Uterus (tissue), 4 donors: ENCODE measurements around the gene MYCBPAP. TPM values are rescaled to one million over a fixed set of nuclear protein-coding genes. Genes with fewer than 3 reads are reported as not detected.
A peak's percentile ranks its signal among the peaks of the same experiment; 100 is the strongest.
"Not testable (repeated sequence)": the region's sequence is repeated elsewhere in the genome, so short reads cannot be mapped to it uniquely, and the experiment has no call there.

Source experiments
- DNase-seq, 2 donors: peaks; one replicate each; pipeline ENCODE4 v3.0.0-alpha.2; 2019 to 2020
- H3K27ac ChIP-seq, 2 donors: fragments of 200-600 bp; sonication (generic); 1 replicate in 1 of 2; 2 replicates in 1 of 2; pipeline ENCODE4 v1.5.1; 2016 to 2018
- H3K27me3 ChIP-seq, 2 donors: fragments of 200-600 bp; sonication (generic); one replicate each; pipeline ENCODE4 v1.5.1; 2018 to 2019; ENCODE audit warnings: control low read depth in 1 of 2
- H3K36me3 ChIP-seq, 2 donors: fragments of 200-600 bp; sonication (generic); one replicate each; pipeline ENCODE4 v1.5.1; 2019; ENCODE audit warnings: control low read depth in 1 of 2
- H3K4me1 ChIP-seq, 2 donors: fragments of 200-600 bp; sonication (generic); one replicate each; pipeline ENCODE4 v1.5.1; 2018 to 2019; ENCODE audit warnings: control low read depth in 1 of 2
- H3K4me3 ChIP-seq, 2 donors: fragments of 200-600 bp; sonication (generic); 1 replicate in 1 of 2; 2 replicates in 1 of 2; pipeline ENCODE4 v1.5.1; 2018 to 2019; ENCODE audit warnings: mild to moderate bottlenecking in 1 of 2
- H3K9me3 ChIP-seq, 2 donors: fragments of 200-600 bp; sonication (generic); one replicate each; pipeline ENCODE4 v1.5.1; 2019; ENCODE audit warnings: control low read depth in 1 of 2
- POLR2A ChIP-seq, 2 donors: fragments of 450-650 bp; IDR thresholded peaks; one replicate each; pipeline ENCODE4 v1.6.1; 2016; ENCODE audit warnings: antibody characterized with exemption in 2 of 2, mild to moderate bottlenecking in 1 of 2, moderate library complexity in 1 of 2
- intact Hi-C: fragments of 100-400 bp; cut with DNase I; formaldehyde crosslinking; loops from one replicate; pipeline ENCODE4 v1.15.1; 2023; ENCODE audit warnings: low total_unique reads
- total RNA-seq, 4 donors: library from RNA; depleted of rRNA in 3 of 4; stranded (reverse); fragments of >200 nt in 3 of 4; gene quantifications; one replicate each; pipeline versions ENCODE4 v1.1.0 to v1.2.4, GENCODE V29; 2014 to 2023
- TF ChIP-seq, protein P1 (sequence below), 4 experiments: fragments of 200-600 bp in 2 of 4; fragments of 450-650 bp in 2 of 4; sonication (generic) in 2 of 4; IDR thresholded peaks; one replicate each; pipeline ENCODE4 v1.5.1; 2016 to 2019; ENCODE audit warnings: antibody characterized with exemption in 4 of 4, mild to moderate bottlenecking in 2 of 4, moderate library complexity in 1 of 4
- donor health status: DM: yes; HTN: yes; CAD: no.

The MYCBPAP gene
- total RNA-seq, 4 donors from 2014 or later, result 2.7 to 11.5 (median 5.1) TPM

GRCh38 chr17:50475362-50475761, 32.9 kb upstream of the MYCBPAP start:
- DNase-seq, result no peak

GRCh38 chr17:50475775-50476544, 32.3 kb upstream of the MYCBPAP start:
- intact Hi-C loops, H3K27ac ChIP-seq, H3K9me3 ChIP-seq, H3K36me3 ChIP-seq, DNase-seq, H3K27me3 ChIP-seq, H3K4me1 ChIP-seq, H3K4me3 ChIP-seq: not testable (repeated sequence)

More at GRCh38 chr17:50475362-50475761, 32.9 kb upstream of the MYCBPAP start:
- Histone ChIP-seq H3K4me3 (no peak overlapping the region), H3K4me1 (peaks cover 0 to 7% of the 10 kb centered on the region in 2 donors), H3K27me3 (no peaks in the 10 kb centered on the region), H3K9me3 (no peaks in the 10 kb centered on the region), H3K36me3 (no peaks in the 10 kb centered on the region), H3K27ac (no peak overlapping the region)
- intact Hi-C loops, result no loop called here
- TF ChIP-seq, protein P1, sequence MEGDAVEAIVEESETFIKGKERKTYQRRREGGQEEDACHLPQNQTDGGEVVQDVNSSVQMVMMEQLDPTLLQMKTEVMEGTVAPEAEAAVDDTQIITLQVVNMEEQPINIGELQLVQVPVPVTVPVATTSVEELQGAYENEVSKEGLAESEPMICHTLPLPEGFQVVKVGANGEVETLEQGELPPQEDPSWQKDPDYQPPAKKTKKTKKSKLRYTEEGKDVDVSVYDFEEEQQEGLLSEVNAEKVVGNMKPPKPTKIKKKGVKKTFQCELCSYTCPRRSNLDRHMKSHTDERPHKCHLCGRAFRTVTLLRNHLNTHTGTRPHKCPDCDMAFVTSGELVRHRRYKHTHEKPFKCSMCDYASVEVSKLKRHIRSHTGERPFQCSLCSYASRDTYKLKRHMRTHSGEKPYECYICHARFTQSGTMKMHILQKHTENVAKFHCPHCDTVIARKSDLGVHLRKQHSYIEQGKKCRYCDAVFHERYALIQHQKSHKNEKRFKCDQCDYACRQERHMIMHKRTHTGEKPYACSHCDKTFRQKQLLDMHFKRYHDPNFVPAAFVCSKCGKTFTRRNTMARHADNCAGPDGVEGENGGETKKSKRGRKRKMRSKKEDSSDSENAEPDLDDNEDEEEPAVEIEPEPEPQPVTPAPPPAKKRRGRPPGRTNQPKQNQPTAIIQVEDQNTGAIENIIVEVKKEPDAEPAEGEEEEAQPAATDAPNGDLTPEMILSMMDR (IDR thresholded peaks at IDR 0.05), result no peak
- TF ChIP-seq POLR2A (IDR thresholded peaks at IDR 0.05), result no peak

GRCh38 chr17:50476545-50477315, 31.5 kb upstream of the MYCBPAP start:
- Histone ChIP-seq H3K27me3 (no peaks in the 10 kb centered on the region), H3K4me1 (peaks cover 0 to 7% of the 10 kb centered on the region in 2 donors), H3K9me3 (no peaks in the 10 kb centered on the region), H3K36me3 (no peaks in the 10 kb centered on the region), H3K4me3 (no peak overlapping the region), H3K27ac (no peak overlapping the region)
- intact Hi-C loops, result no loop called here
- DNase-seq, result no peak
- no peak for TF ChIP-seq POLR2A (IDR thresholded peaks at IDR 0.05)
- TF ChIP-seq, protein P1 (IDR thresholded peaks at IDR 0.05), result no peak

- peak overlapping the region; percentile 83 to 87 for H3K27ac ChIP-seq
- no peak overlapping the region for H3K4me3 ChIP-seq
- no peaks in the 10 kb centered on the region for H3K36me3 ChIP-seq
- DNase-seq, result no peak
- no peak for TF ChIP-seq POLR2A (IDR thresholded peaks at IDR 0.05)
- TF ChIP-seq, protein P1 (IDR thresholded peaks at IDR 0.05), result no peak
- no peaks in the 10 kb centered on the region for H3K9me3 ChIP-seq
- intact Hi-C loops, result no loop called here
- H3K4me1 ChIP-seq, result peaks cover 0 to 11% of the 10 kb centered on the region in 2 donors
- H3K27me3 ChIP-seq, result no peaks in the 10 kb centered on the region
These were observed 30.3 kb upstream of the MYCBPAP start for GRCh38 chr17:50477976-50478375.

DNA sequence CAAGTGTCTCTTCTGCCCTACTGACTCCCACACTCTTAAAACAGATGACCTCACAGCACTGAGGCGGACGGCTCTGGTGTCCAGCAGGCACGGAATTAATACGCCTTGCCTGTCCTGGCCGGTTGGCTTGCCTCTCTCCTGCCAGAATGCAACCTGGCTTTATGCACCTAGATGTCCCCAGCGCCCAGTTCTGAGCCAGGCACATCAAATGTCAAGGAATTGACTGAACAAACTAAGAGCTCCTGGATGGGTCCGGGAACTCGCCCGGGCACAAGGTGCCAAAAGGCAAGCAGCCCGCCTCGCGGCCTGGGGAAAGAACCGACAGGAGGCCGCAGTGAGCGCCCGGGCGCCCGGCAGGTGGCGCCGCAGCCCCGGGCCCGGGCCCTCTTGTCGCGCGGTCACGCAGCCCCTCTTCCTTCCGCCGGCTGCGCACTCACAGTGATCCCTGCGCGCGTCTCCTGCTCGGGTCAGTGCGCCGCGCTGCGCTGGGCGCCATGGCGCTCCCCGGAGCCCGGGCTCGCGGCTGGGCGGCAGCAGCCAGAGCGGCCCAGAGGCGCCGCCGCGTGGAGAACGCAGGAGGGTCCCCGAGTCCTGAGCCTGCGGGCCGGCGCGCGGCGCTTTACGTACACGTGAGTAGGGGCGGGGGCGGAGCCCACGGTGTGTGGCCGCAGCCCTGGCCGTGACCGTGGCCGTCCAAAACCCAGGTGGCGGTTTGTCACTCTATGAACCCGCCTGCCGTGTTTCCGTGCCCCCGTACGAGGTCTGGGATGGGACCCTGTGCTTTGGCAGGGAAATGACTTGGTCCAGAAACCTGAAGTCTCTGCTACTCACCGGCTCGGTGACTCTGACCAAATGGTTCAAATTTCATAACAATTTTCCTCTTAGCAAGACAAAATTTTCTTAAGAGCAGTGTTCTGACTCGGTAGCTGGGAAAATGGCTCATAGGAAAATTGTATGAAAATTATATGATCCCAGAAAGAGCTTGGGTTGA, 29.6 kb upstream of the MYCBPAP start, which contains the start of gene RSAD1:
Gene RSAD1 (plus strand): TSS at position 470 of the 991 bp plus-strand sequence. CDS start 25 bp downstream, at position 495.
- Histone ChIP-seq H3K9me3 (no peaks in the 10 kb centered on the region), H3K27ac (peak within 1 kb of the TSS; percentile 83 to 87), H3K36me3 (no peaks in the 10 kb centered on the region), H3K4me1 (peaks cover 0 to 11% of the 10 kb centered on the region in 2 donors), H3K27me3 (no peaks in the 10 kb centered on the region), H3K4me3 (peak within 1 kb of the TSS; percentile 48 to 57)
- DNase-seq, result peak; percentile 79 to 85
- TF ChIP-seq POLR2A (IDR thresholded peaks at IDR 0.05), result peak; percentile 69 to 94
- TF ChIP-seq, protein P1 (IDR thresholded peaks at IDR 0.05), result peak; percentile 84 to 94 (median 90)
- intact Hi-C loops, result no loop called here
